Loucy (cell line): ENCODE data around the gene TMEM178B.

Source experiments
- H2AFZ ChIP-seq: fragments of 200-600 bp; sonication (generic); 2 replicates; pipeline ENCODE4 v1.6.0; 2016; ENCODE audit warnings: antibody characterized with exemption, mild to moderate bottlenecking, low read length, moderate library complexity
- H3F3A ChIP-seq: fragments of 200-600 bp; 2 replicates; pipeline ENCODE4 v1.6.0; 2016; ENCODE audit warnings: antibody characterized with exemption, low read depth, mild to moderate bottlenecking
- H3K27me3 ChIP-seq: fragments of 200-600 bp; sonication (generic); 2 replicates; pipeline ENCODE4 v1.6.1; 2014; ENCODE audit warnings: low read length, mild to moderate bottlenecking; ENCODE audit not compliant: insufficient read depth, poor library complexity, severe bottlenecking
- H3K36me3 ChIP-seq: fragments of 200-600 bp; sonication (generic); 2 replicates; pipeline ENCODE4 v1.6.1; 2016; ENCODE audit warnings: low read length; ENCODE audit not compliant: insufficient read depth
- H3K4me1 ChIP-seq: fragments of 200-600 bp; sonication (generic); 2 replicates; pipeline ENCODE4 v1.5.1; 2014; ENCODE audit warnings: low read length, mild to moderate bottlenecking; ENCODE audit not compliant: insufficient read depth, poor library complexity, severe bottlenecking
- H3K4me2 ChIP-seq: fragments of 200-600 bp; sonication (generic); 2 replicates; pipeline ENCODE4 v1.6.0; 2014; ENCODE audit warnings: antibody characterized with exemption, low read length, low read depth, mild to moderate bottlenecking; ENCODE audit not compliant: poor library complexity, severe bottlenecking
- H3K4me3 ChIP-seq: fragments of 200-600 bp; sonication (generic); 2 replicates; pipeline ENCODE4 v1.5.1; 2014; ENCODE audit warnings: low read length, mild to moderate bottlenecking, mixed read lengths; ENCODE audit not compliant: poor library complexity, severe bottlenecking
- H3K79me2 ChIP-seq: fragments of 200-600 bp; sonication (generic); 2 replicates; pipeline ENCODE4 v1.6.1; 2014; ENCODE audit warnings: low read length; ENCODE audit not compliant: insufficient read depth
- H3K9ac ChIP-seq: fragments of 200-600 bp; sonication (generic); 2 replicates; pipeline ENCODE4 v1.6.0; 2014; ENCODE audit warnings: mild to moderate bottlenecking, low read depth, low read length, moderate library complexity; ENCODE audit not compliant: poor library complexity, severe bottlenecking
- H3K9me2 ChIP-seq: fragments of 200-600 bp; sonication (generic); replicated peaks from 2 replicates; pipeline ENCODE4 v1.6.1; 2016; ENCODE audit warnings: low read depth, low read length, mixed read lengths
- H3K9me3 ChIP-seq: fragments of 200-600 bp; sonication (generic); 2 replicates; pipeline ENCODE4 v1.6.1; 2014; ENCODE audit warnings: mild to moderate bottlenecking, antibody characterized with exemption, low read length, low read depth; ENCODE audit not compliant: insufficient read depth
- H4K20me1 ChIP-seq: fragments of 200-600 bp; sonication (generic); 2 replicates; pipeline ENCODE4 v1.6.0; 2014; ENCODE audit warnings: antibody characterized with exemption, low read length, mild to moderate bottlenecking; ENCODE audit not compliant: insufficient read depth, poor library complexity, severe bottlenecking
- CTCF ChIP-seq: fragments of 200-600 bp; sonication (generic); conservative IDR thresholded peaks from 2 replicates; pipeline ENCODE4 v1.5.1; 2014; ENCODE audit warnings: mild to moderate bottlenecking, antibody characterized with exemption, low read length
- EZH2phosphoT487 ChIP-seq: fragments of 200-600 bp; IDR thresholded peaks from 2 replicates; pipeline ENCODE4 v1.6.1; 2018; ENCODE audit warnings: antibody characterized with exemption, mild to moderate bottlenecking, moderate library complexity, borderline replicate concordance

Gene TMEM178B

GRCh38 chr7:141393056-141393455 lies 319.2 kb downstream of the TMEM178B start:
- Histone ChIP-seq H3K36me3 (no peaks in the 10 kb centered on the region), H3K9me2 (no peaks in the 10 kb centered on the region), H3F3A (no peaks in the 10 kb centered on the region), H3K4me2 (no peak overlapping the region), H3K4me1 (no peaks in the 10 kb centered on the region), H3K27me3 (no peaks in the 10 kb centered on the region), H4K20me1 (no peaks in the 10 kb centered on the region), H3K9ac (no peak overlapping the region), H3K4me3 (no peak overlapping the region), H3K9me3 (no peaks in the 10 kb centered on the region), H3K79me2 (no peaks in the 10 kb centered on the region), H2AFZ (no peak overlapping the region)
- no peak for TF ChIP-seq EZH2phosphoT487
- no peak for TF ChIP-seq CTCF

DNA sequence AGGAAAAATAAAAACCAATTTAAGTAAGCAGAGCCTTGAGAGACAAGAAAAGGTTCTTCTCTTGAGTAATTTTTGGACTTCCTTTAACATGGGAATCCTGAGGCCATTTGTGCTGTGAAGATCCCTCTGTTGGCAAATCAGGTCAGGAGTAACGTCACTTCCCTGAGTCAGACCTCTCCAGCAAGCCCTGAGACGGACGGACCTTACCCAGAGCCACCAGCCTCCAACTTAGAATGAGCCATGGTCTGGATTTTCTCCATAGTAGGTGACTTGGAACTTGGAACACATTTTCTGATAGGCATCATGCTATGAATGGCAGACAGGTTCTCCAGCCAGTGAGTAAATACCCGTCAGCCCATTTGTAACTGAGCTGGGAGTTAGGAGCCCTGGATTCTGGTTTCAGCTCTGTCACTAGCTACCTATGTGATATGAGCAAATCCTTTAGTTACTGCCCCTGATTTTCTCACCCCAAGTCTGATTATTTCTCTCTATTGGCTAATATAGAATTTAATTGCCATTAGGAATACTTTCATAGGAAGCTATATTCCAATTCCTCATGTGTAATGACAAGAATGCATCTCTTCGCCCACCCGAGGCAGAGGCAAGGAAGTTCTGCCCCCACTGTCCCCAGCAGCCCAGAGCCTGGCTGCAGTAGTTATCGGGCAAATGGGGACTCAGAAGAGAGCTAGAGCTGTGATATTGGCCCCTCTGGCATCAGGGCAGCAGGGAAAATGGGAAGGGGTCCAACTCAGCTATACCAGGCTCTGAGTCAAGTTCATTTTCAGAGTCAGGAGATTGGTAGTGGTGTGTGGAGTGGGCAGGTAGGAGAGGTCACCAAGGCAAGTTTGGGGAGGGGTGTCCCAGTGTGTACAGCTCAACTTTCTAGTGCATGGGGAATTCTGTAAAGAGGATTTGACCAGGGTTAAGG lies 323.6 kb downstream of the TMEM178B start:
- Histone ChIP-seq H3K79me2 (no peaks in the 10 kb centered on the region), H3K4me1 (no peaks in the 10 kb centered on the region)

GRCh38 chr7:141400356-141400755 lies 326.5 kb downstream of the TMEM178B start:
- Histone ChIP-seq H3K36me3 (no peaks in the 10 kb centered on the region), H4K20me1 (no peaks in the 10 kb centered on the region), H3K4me2 (no peak overlapping the region), H3K9me2 (no peaks in the 10 kb centered on the region), H3K27me3 (no peaks in the 10 kb centered on the region), H3K9ac (no peak overlapping the region), H2AFZ (no peak overlapping the region), H3F3A (no peaks in the 10 kb centered on the region), H3K4me3 (no peak overlapping the region), H3K4me1 (no peaks in the 10 kb centered on the region), H3K79me2 (no peaks in the 10 kb centered on the region), H3K9me3 (no peaks in the 10 kb centered on the region)
- no peak for TF ChIP-seq EZH2phosphoT487
- TF ChIP-seq CTCF = no peak

More for the DNA sequence above, 323.6 kb downstream of the TMEM178B start:
- no peaks in the 10 kb centered on the region for H3K9me3 ChIP-seq
- H3K27me3 ChIP-seq = no peaks in the 10 kb centered on the region
- H3K4me3 ChIP-seq = no peak overlapping the region
- no peak overlapping the region for H3K4me2 ChIP-seq
- no peaks in the 10 kb centered on the region for H3F3A ChIP-seq
- H3K9me2 ChIP-seq = no peaks in the 10 kb centered on the region
- H3K36me3 ChIP-seq = no peaks in the 10 kb centered on the region
- H2AFZ ChIP-seq = no peak overlapping the region
- no peak for TF ChIP-seq EZH2phosphoT487
- TF ChIP-seq CTCF = no peak
- H4K20me1 ChIP-seq = no peaks in the 10 kb centered on the region
- H3K9ac ChIP-seq = no peak overlapping the region
